ENCODE results near the gene CNTN1.

CNTN1 gene

GRCh38 chr12:41112903-41113302 lies 420.7 kb downstream of the CNTN1 start:
- no peak for TF ChIP-seq ZNF274 (IDR thresholded peaks at IDR 0.05; ENCODE audit: low read depth, low read length)
- no peak overlapping the region for H3K4me3 ChIP-seq (ENCODE audit: low read length)

GRCh38 chr12:41120211-41120610 lies 428.0 kb downstream of the CNTN1 start:
- TF ChIP-seq ZNF274 (IDR thresholded peaks at IDR 0.05; ENCODE audit: low read depth, low read length): no peak

GRCh38 chr12:41121374-41121773 lies 429.1 kb downstream of the CNTN1 start:
- TF ChIP-seq ZNF274 (IDR thresholded peaks at IDR 0.05; ENCODE audit: low read depth, low read length): no peak
- H3K4me3 ChIP-seq (ENCODE audit: low read length): no peak overlapping the region

More at GRCh38 chr12:41120211-41120610, 428.0 kb downstream of the CNTN1 start:
- H3K4me3 ChIP-seq (ENCODE audit: low read length): no peak overlapping the region

All from GM08714 (cell line).